GDM1 (cell line): ENCODE measurements around the gene RPLP2.

ENCODE experiments used
- DNase-seq: peaks from one replicate; lab custom pipeline; 2025; lab: John Stamatoyannopoulos, UW

Gene RPLP2

GRCh38 chr11:836700-837099 is 26.9 kb downstream of the RPLP2 start:
- DNase-seq, result no peak

GRCh38 chr11:837189-837989 is 27.6 kb downstream of the RPLP2 start:
- no peak for DNase-seq

- DNase-seq, result no peak
Observed at GRCh38 chr11:837990-838307, 28.2 kb downstream of the RPLP2 start.

- DNase-seq, result no peak
Observed at GRCh38 chr11:838441-839279, 28.9 kb downstream of the RPLP2 start.

GRCh38 chr11:839280-839623 is 29.5 kb downstream of the RPLP2 start:
- no peak for DNase-seq

- DNase-seq, result no peak
Observed at GRCh38 chr11:839875-840617, 30.3 kb downstream of the RPLP2 start.

- DNase-seq, result no peak
Observed at GRCh38 chr11:841981-842369, 32.2 kb downstream of the RPLP2 start.

GRCh38 chr11:842370-843002 is 32.7 kb downstream of the RPLP2 start, which contains the start of the genes POLR2L and TSPAN4:
POLR2L (minus strand) TSS chr11:842529; CDS start chr11:842508, 21 bp downstream.
TSPAN4 (plus strand) TSS chr11:842852; CDS start chr11:850305, 7,453 bp downstream.
- peak; percentile 81 for DNase-seq

GRCh38 chr11:843086-843734 is 33.4 kb downstream of the RPLP2 start:
- DNase-seq, result no peak

- peak; percentile 45 for DNase-seq
Observed at GRCh38 chr11:843818-844692, 34.3 kb downstream of the RPLP2 start.

GRCh38 chr11:844693-845644 is 35.2 kb downstream of the RPLP2 start:
- DNase-seq, result peak; percentile 82

GRCh38 chr11:845872-846495 is 36.2 kb downstream of the RPLP2 start:
- no peak for DNase-seq

GRCh38 chr11:846496-847098 is 36.8 kb downstream of the RPLP2 start:
- no peak for DNase-seq

GRCh38 chr11:847876-848275 is 38.1 kb downstream of the RPLP2 start:
- no peak for DNase-seq

- DNase-seq, result no peak
Observed at GRCh38 chr11:848380-848931, 38.7 kb downstream of the RPLP2 start.

- DNase-seq, result no peak
Observed at GRCh38 chr11:849104-849824, 39.5 kb downstream of the RPLP2 start.

GRCh38 chr11:849951-850774 is 40.4 kb downstream of the RPLP2 start:
- no peak for DNase-seq
